ENCODE results near the gene NCK2.

Gene NCK2

GRCh38 chr2:105739944-105740530 is 4.7 kb upstream of the NCK2 start:
- no peaks in the 10 kb centered on the region for H3K9me3 ChIP-seq (ENCODE audit: control insufficient read depth, low read length)
- 83% methylated on average over 6 of the region's 7 CpGs for WGBS
- H2BK15ac ChIP-seq (ENCODE audit: low read depth, poor library complexity, severe bottlenecking) = no peak overlapping the region
- H2BK12ac ChIP-seq (ENCODE audit: low read length in 2 of 2) = no peak overlapping the region
- H3K27ac ChIP-seq (ENCODE audit: low read length, poor library complexity, severe bottlenecking) = no peak overlapping the region
- no peak overlapping the region for H3K4me3 ChIP-seq (ENCODE audit: insufficient read depth in 1 of 2, low read depth in 1 of 2, low read length in 2 of 2)
- no peaks in the 10 kb centered on the region for H3K79me1 ChIP-seq (replicated peaks; ENCODE audit: low read length, poor library complexity, severe bottlenecking)
- H3K27me3 ChIP-seq (ENCODE audit: control insufficient read depth in 1 of 2, insufficient read depth in 1 of 2, low read length in 2 of 2) = peaks cover 0 to 23% of the 10 kb centered on the region in 2 experiments
- H2AFZ ChIP-seq (ENCODE audit: low read depth, low read length) = peak overlapping the region; percentile 31
- no peak overlapping the region for H3K4ac ChIP-seq (ENCODE audit: low read depth in 1 of 2, low read length in 2 of 2)
- peaks cover 3% of the 10 kb centered on the region for H3K4me1 ChIP-seq (ENCODE audit: control insufficient read depth, insufficient read depth, low read depth, low read length)
- H3K36me3 ChIP-seq (ENCODE audit: control insufficient read depth in 1 of 2, insufficient read depth in 2 of 2, low read depth in 1 of 2, low read length in 2 of 2) = no peaks in the 10 kb centered on the region
- no peak for DNase-seq
- H3K4me2 ChIP-seq (ENCODE audit: low read length, poor library complexity, severe bottlenecking) = no peak overlapping the region
- H2BK5ac ChIP-seq (ENCODE audit: low read depth, low read length, poor library complexity, severe bottlenecking) = no peak overlapping the region
- no peak overlapping the region for H2AK5ac ChIP-seq (ENCODE audit: low read length, severe bottlenecking)
- no peak overlapping the region for H3K9ac ChIP-seq (ENCODE audit: low read length)
- no peak overlapping the region for H4K91ac ChIP-seq (ENCODE audit: low read length)
- no peak overlapping the region for H3K14ac ChIP-seq (ENCODE audit: low read length in 2 of 2)
- no peak overlapping the region for H2BK120ac ChIP-seq (ENCODE audit: low read depth, low read length)
- no peak overlapping the region for H3K18ac ChIP-seq (ENCODE audit: low read depth in 1 of 2, low read length in 2 of 2)
- H3K23ac ChIP-seq (ENCODE audit: low read length in 2 of 2) = no peak overlapping the region
- H4K8ac ChIP-seq (ENCODE audit: low read length) = no peak overlapping the region

DNA sequence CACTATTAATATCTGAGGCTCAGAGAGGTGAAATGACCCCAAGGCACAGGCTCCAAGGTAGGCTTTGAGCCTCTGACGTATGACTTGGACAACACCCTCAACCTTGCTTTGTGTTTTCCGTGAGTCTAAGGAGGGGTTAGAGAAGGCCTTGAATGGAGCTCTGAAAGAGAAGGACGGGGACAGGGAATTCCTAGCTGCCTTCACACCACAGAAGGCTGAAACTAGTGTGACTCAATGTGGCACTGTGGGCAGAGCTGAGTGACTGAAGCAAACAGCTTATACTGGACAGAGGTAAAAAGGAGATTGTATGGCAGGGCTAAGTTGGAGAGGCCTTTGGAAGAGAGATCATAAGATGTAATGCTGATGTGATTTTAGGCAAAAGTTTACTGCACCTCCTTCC is 3.5 kb upstream of the NCK2 start:
- H3K4ac ChIP-seq (ENCODE audit: low read depth in 1 of 2, low read length in 2 of 2) = no peak overlapping the region
- no peak overlapping the region for H2AFZ ChIP-seq (ENCODE audit: low read depth, low read length)
- H3K9me3 ChIP-seq (ENCODE audit: control insufficient read depth, low read length) = no peaks in the 10 kb centered on the region
- no peak overlapping the region for H4K8ac ChIP-seq (ENCODE audit: low read length)
- H3K9ac ChIP-seq (ENCODE audit: low read length) = no peak overlapping the region
- no peak for DNase-seq
- H3K27ac ChIP-seq (ENCODE audit: low read length, poor library complexity, severe bottlenecking) = no peak overlapping the region
- no peak overlapping the region for H3K23ac ChIP-seq (ENCODE audit: low read length in 2 of 2)
- H3K4me1 ChIP-seq (ENCODE audit: control insufficient read depth, insufficient read depth, low read depth, low read length) = peaks cover 7% of the 10 kb centered on the region
- no peak overlapping the region for H3K18ac ChIP-seq (ENCODE audit: low read depth in 1 of 2, low read length in 2 of 2)
- H2BK120ac ChIP-seq (ENCODE audit: low read depth, low read length) = no peak overlapping the region
- 87% methylated on average over 3 of the region's 3 CpGs for WGBS
- H4K91ac ChIP-seq (ENCODE audit: low read length) = no peak overlapping the region
- no peak overlapping the region for H3K14ac ChIP-seq (ENCODE audit: low read length in 2 of 2)
- H3K4me3 ChIP-seq (ENCODE audit: insufficient read depth in 1 of 2, low read depth in 1 of 2, low read length in 2 of 2) = no peak overlapping the region
- H2AK5ac ChIP-seq (ENCODE audit: low read length, severe bottlenecking) = no peak overlapping the region
- H2BK15ac ChIP-seq (ENCODE audit: low read depth, poor library complexity, severe bottlenecking) = no peak overlapping the region
- H2BK12ac ChIP-seq (ENCODE audit: low read length in 2 of 2) = no peak overlapping the region
- H3K4me2 ChIP-seq (ENCODE audit: low read length, poor library complexity, severe bottlenecking) = no peak overlapping the region
- peaks cover 0 to 23% of the 10 kb centered on the region in 2 experiments for H3K27me3 ChIP-seq (ENCODE audit: control insufficient read depth in 1 of 2, insufficient read depth in 1 of 2, low read length in 2 of 2)
- no peak overlapping the region for H2BK5ac ChIP-seq (ENCODE audit: low read depth, low read length, poor library complexity, severe bottlenecking)
- no peaks in the 10 kb centered on the region for H3K79me1 ChIP-seq (replicated peaks; ENCODE audit: low read length, poor library complexity, severe bottlenecking)
- no peaks in the 10 kb centered on the region for H3K36me3 ChIP-seq (ENCODE audit: control insufficient read depth in 1 of 2, insufficient read depth in 2 of 2, low read depth in 1 of 2, low read length in 2 of 2)

GRCh38 chr2:105741617-105742016 is 3.1 kb upstream of the NCK2 start:
- H2BK120ac ChIP-seq (ENCODE audit: low read depth, low read length) = no peak overlapping the region
- H3K4me1 ChIP-seq (ENCODE audit: control insufficient read depth, insufficient read depth, low read depth, low read length) = peaks cover 7% of the 10 kb centered on the region
- no peak for DNase-seq
- H3K9ac ChIP-seq (ENCODE audit: low read length) = no peak overlapping the region
- no peak overlapping the region for H4K8ac ChIP-seq (ENCODE audit: low read length)
- H3K4ac ChIP-seq (ENCODE audit: low read depth in 1 of 2, low read length in 2 of 2) = no peak overlapping the region
- H3K4me2 ChIP-seq (ENCODE audit: low read length, poor library complexity, severe bottlenecking) = no peak overlapping the region
- H3K9me3 ChIP-seq (ENCODE audit: control insufficient read depth, low read length) = no peaks in the 10 kb centered on the region
- no peak overlapping the region for H2AFZ ChIP-seq (ENCODE audit: low read depth, low read length)
- no peaks in the 10 kb centered on the region for H3K79me1 ChIP-seq (replicated peaks; ENCODE audit: low read length, poor library complexity, severe bottlenecking)
- no peak overlapping the region for H2BK12ac ChIP-seq (ENCODE audit: low read length in 2 of 2)
- no peak overlapping the region for H2BK15ac ChIP-seq (ENCODE audit: low read depth, poor library complexity, severe bottlenecking)
- H2AK5ac ChIP-seq (ENCODE audit: low read length, severe bottlenecking) = no peak overlapping the region
- 98% methylated on average over 4 of the region's 4 CpGs for WGBS
- H3K18ac ChIP-seq (ENCODE audit: low read depth in 1 of 2, low read length in 2 of 2) = no peak overlapping the region
- no peak overlapping the region for H3K14ac ChIP-seq (ENCODE audit: low read length in 2 of 2)
- no peak overlapping the region for H2BK5ac ChIP-seq (ENCODE audit: low read depth, low read length, poor library complexity, severe bottlenecking)
- H4K91ac ChIP-seq (ENCODE audit: low read length) = no peak overlapping the region
- peaks cover 0 to 23% of the 10 kb centered on the region in 2 experiments for H3K27me3 ChIP-seq (ENCODE audit: control insufficient read depth in 1 of 2, insufficient read depth in 1 of 2, low read length in 2 of 2)
- no peak overlapping the region for H3K4me3 ChIP-seq (ENCODE audit: insufficient read depth in 1 of 2, low read depth in 1 of 2, low read length in 2 of 2)
- H3K36me3 ChIP-seq (ENCODE audit: control insufficient read depth in 1 of 2, insufficient read depth in 2 of 2, low read depth in 1 of 2, low read length in 2 of 2) = no peaks in the 10 kb centered on the region
- no peak overlapping the region for H3K23ac ChIP-seq (ENCODE audit: low read length in 2 of 2)
- H3K27ac ChIP-seq (ENCODE audit: low read length, poor library complexity, severe bottlenecking) = no peak overlapping the region

DNA sequence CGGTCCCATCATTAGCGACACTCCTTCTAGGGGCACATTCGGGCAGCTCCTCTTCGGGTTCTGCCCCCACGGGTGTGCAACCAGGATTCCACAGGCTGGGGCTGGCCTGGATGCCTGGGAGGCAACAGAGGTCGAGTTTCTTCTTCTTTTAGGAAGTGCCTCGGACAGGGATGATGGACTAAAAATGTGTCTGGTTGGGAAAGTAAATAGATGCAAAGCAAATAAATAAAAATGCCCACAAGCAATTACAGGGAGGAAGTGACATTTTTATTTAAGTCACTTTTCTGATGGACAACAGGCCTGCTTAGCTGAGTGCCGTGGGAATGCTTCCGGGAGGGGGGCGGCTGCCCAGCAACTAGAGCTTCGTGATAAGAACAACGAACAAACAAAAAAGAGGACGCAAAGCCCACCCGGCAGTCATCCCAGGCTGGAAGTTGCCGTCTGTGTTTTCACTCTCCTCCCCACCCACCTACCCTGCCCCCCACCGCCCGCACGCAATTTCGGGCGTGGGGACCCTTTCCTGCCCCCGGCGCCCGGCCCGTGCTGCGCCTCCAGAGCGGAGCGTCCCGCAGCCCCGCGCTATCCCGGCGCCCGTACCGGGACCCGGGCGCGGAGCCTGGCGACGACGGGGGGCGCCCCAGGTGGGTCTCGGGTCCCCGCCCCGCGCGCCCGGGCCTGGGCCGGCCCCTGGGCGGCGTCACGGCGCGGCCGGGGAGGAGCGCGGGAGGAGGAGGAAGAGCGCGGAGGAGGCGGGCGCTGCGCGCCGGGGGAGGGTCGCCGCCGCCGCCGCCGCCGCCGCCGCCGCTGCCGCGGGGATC is 412 bp upstream of the NCK2 start:
- Histone ChIP-seq H4K8ac (ENCODE audit: low read length) (peak overlapping the region; percentile 81), H3K4me2 (ENCODE audit: low read length, poor library complexity, severe bottlenecking) (peak overlapping the region; percentile 82), H2AK5ac (ENCODE audit: low read length, severe bottlenecking) (no peak overlapping the region), H3K36me3 (ENCODE audit: control insufficient read depth in 1 of 2, insufficient read depth in 2 of 2, low read depth in 1 of 2, low read length in 2 of 2) (peaks cover 0 to 2% of the 10 kb centered on the region in 2 experiments), H3K79me1 (replicated peaks; ENCODE audit: low read length, poor library complexity, severe bottlenecking) (peaks cover 2% of the 10 kb centered on the region), H2BK15ac (ENCODE audit: low read depth, poor library complexity, severe bottlenecking) (no peak overlapping the region), H2BK5ac (ENCODE audit: low read depth, low read length, poor library complexity, severe bottlenecking) (no peak overlapping the region), H3K23ac (ENCODE audit: low read length in 2 of 2) (no peak overlapping the region), H3K18ac (ENCODE audit: low read depth in 1 of 2, low read length in 2 of 2) (peak overlapping the region; percentile 69 to 88), H4K91ac (ENCODE audit: low read length) (peak overlapping the region; percentile 34), H2AFZ (ENCODE audit: low read depth, low read length) (no peak overlapping the region), H2BK12ac (ENCODE audit: low read length in 2 of 2) (peak overlapping the region in 1 of 2 experiments; percentile 75), H3K4me3 (ENCODE audit: insufficient read depth in 1 of 2, low read depth in 1 of 2, low read length in 2 of 2) (peak overlapping the region; percentile 76 to 83), H3K27ac (ENCODE audit: low read length, poor library complexity, severe bottlenecking) (no peak overlapping the region), H3K4ac (ENCODE audit: low read depth in 1 of 2, low read length in 2 of 2) (no peak overlapping the region), H3K14ac (ENCODE audit: low read length in 2 of 2) (no peak overlapping the region), H3K9ac (ENCODE audit: low read length) (peak overlapping the region; percentile 68), H3K27me3 (ENCODE audit: control insufficient read depth in 1 of 2, insufficient read depth in 1 of 2, low read length in 2 of 2) (peaks cover 0 to 21% of the 10 kb centered on the region in 2 experiments), H3K4me1 (ENCODE audit: control insufficient read depth, insufficient read depth, low read depth, low read length) (peaks cover 10% of the 10 kb centered on the region), H3K9me3 (ENCODE audit: control insufficient read depth, low read length) (no peaks in the 10 kb centered on the region), H2BK120ac (ENCODE audit: low read depth, low read length) (peak overlapping the region; percentile 99)
- DNase-seq = peak; percentile 83
- WGBS = 1% methylated on average over 15 of the region's 75 CpGs

Data from mesenchymal stem cell (in vitro differentiated cells and primary cell).